HG02759 (cell line): ENCODE measurements around the gene SASH3.
"Not testable (repeated sequence)": the region's sequence is repeated elsewhere in the genome, so short reads cannot be mapped to it uniquely, and the experiment has no call there.

Source experiments
- ATAC-seq: cut with Tn5 transposase; IDR thresholded peaks from one replicate; pipeline ENCODE4 v1.9.1; 2021; ENCODE audit warnings: mild to moderate bottlenecking, moderate library complexity; ENCODE audit not compliant: unreplicated experiment

SASH3 gene

GRCh38 chrX:129779747-129780146 lies at the start of gene SASH3:
SASH3 (plus strand) TSS chrX:129779949; CDS start chrX:129780098, 149 bp downstream.
- ATAC-seq, result peak; percentile 45

DNA sequence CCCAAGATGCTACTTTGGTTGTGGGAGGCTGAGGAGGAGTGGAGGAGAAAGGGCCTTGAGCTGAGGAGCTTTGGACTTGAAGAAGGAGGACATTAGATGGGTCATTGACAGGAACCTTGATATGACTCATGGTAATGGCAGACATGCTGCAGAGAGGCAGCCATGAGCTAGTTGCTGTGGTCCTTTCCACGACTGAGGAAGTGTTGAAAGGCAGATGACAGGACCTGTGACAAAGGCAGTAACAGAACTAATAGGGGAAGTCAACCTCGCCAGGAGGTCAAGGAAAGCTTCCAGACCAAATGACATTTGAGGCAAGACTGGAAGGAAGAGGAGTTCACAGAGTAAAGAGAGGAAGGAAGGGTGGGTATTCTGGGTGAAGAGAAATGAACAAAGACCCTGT lies 48.5 kb upstream of the SASH3 start:
- ATAC-seq, result no peak

- ATAC-seq, result no peak
Measured at GRCh38 chrX:129732857-129733256, 46.9 kb upstream of the SASH3 start.

DNA sequence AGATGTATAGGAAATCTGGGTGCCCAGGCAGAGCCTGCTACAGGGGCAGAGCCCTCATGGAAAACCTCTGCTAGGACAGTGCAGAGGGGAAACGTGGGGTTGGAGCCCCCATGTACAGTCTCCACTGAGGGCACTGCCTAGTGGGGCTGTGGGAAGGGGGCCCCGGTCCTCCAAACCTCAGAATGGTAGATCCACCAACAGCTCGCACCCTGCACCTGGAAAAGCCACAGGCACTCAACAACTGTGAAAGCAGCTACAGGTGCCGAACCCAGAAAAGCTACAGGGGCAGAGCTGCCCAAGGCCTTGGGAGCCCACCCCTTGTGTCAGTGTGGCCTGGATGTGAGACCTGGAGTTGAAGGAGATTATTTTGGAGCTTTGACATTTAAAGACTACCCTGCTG lies 46.4 kb upstream of the SASH3 start:
- no peak for ATAC-seq

DNA sequence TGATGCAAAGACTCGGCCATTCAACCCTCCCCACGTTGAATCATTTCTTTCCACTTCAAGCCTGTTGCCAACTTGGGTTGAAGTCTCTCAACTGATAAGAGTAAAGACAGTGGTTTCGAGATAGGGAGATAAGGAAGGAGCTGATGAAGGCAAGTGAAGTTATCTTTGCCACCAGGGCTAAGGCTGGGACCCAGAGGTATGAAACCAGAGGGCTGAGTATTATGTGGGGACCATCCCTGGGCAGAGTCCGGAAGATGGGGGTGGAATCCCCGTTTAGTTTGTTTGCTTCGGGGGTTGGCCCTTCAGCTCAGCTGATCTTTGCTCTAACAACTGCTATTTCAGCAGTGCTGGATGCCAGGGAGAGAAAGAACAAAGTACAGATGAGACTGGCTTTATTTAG lies 43.3 kb upstream of the SASH3 start:
- ATAC-seq, result no peak

GRCh38 chrX:129737916-129738315 lies 41.8 kb upstream of the SASH3 start:
- ATAC-seq, result no peak

DNA sequence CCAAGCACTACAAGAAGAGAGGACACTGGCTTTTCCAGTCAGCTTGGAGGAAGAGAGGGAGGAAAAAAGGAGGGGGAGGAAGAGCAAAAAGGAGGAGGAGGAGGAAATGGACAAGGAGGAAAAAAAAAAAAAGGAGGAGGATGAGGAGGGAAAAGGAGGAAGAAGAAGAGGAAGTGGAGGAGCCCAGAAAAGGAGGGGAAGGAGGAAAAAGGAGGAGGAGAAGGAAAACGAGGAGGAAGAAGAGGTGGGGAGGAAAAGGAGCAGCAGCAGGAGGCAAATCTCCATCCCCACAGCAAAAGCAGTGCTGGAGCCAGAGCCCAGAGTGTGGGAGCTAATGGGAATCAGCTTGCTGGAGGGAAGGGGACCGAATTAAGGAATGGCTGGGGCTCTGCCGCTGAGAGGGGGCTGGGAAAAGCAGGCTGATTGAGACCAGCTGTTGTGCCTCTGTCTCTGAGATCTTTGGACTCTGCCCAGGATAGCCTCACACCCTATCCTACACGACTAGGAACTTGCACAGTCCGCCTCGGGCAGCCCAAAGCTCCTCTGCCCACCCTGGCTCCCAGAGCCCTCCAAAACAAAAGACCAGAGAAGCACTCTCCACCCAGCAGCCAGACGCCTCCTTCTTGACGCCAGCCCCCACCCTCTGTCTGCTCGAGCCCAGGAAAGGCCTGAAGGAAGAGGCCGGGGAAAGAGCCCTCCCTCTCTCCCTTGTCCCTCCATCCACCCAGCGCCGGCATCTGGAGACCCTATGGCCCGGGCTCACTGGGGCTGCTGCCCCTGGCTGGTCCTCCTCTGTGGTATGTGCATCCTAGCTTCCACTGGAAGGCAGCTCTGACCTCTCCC lies 41.1 kb upstream of the SASH3 start, which contains the start of gene XPNPEP2:
TSS of gene XPNPEP2 (plus strand) at position 514 of the 843 bp plus-strand sequence. CDS start at position 749, 235 bp downstream.
- no peak for ATAC-seq

- no peak for ATAC-seq
Measured at GRCh38 chrX:129739578-129739977, 40.2 kb upstream of the SASH3 start.

DNA sequence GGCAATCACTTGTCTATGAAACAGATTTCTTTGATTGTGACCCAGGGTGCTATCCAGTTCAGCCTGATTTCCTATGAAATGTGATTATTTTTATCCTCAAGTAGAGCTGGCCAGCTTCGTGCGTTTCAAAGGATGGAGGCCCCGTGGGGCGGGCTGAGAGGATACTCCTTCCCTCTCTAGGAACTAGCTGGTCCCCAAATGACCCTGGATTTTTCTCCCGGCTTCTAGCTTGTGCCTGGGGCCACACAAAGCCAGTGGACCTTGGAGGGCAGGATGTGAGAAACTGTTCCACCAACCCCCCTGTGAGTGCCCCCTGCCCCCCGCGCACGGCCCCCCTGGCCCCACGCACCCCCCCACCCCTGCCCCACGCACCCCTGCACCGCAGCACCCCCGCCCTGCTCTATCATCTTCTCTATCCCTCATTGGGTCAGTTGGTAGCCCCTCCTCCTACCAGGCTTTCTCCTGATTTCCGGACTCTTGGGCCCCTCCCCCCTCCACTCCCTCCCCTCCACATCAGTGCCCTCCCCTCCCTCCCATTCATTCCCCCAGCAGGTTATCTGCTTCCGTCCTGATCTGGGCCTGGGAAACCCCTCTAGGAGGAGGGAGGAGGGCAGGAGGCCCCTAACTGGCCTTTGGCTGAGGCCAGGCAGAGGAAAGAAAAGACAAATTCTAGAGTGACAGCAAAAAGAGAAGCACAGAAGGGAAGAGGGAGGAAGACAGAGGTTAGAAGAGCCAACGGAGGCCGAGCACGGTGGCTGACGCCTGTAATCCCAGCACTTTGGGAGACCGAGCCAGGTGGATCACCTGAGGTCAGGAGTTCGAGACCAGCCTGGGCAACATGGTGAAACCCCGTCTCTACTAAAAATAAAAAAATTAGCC lies 37.6 kb upstream of the SASH3 start:
- ATAC-seq, result no peak

GRCh38 chrX:129742759-129743152 lies 37.0 kb upstream of the SASH3 start:
- ATAC-seq, result not testable (repeated sequence)

GRCh38 chrX:129743821-129744220 lies 35.9 kb upstream of the SASH3 start:
- ATAC-seq, result no peak

- ATAC-seq, result no peak
Measured at GRCh38 chrX:129744861-129745321, 34.9 kb upstream of the SASH3 start.

- ATAC-seq, result no peak
Measured at GRCh38 chrX:129746557-129747470, 32.9 kb upstream of the SASH3 start.

GRCh38 chrX:129747533-129747932 lies 32.2 kb upstream of the SASH3 start:
- ATAC-seq, result no peak

GRCh38 chrX:129748305-129748704 lies 31.4 kb upstream of the SASH3 start:
- ATAC-seq, result no peak

- ATAC-seq, result no peak
Measured at GRCh38 chrX:129749069-129749468, 30.7 kb upstream of the SASH3 start.

GRCh38 chrX:129750971-129751370 lies 28.8 kb upstream of the SASH3 start:
- ATAC-seq, result no peak

DNA sequence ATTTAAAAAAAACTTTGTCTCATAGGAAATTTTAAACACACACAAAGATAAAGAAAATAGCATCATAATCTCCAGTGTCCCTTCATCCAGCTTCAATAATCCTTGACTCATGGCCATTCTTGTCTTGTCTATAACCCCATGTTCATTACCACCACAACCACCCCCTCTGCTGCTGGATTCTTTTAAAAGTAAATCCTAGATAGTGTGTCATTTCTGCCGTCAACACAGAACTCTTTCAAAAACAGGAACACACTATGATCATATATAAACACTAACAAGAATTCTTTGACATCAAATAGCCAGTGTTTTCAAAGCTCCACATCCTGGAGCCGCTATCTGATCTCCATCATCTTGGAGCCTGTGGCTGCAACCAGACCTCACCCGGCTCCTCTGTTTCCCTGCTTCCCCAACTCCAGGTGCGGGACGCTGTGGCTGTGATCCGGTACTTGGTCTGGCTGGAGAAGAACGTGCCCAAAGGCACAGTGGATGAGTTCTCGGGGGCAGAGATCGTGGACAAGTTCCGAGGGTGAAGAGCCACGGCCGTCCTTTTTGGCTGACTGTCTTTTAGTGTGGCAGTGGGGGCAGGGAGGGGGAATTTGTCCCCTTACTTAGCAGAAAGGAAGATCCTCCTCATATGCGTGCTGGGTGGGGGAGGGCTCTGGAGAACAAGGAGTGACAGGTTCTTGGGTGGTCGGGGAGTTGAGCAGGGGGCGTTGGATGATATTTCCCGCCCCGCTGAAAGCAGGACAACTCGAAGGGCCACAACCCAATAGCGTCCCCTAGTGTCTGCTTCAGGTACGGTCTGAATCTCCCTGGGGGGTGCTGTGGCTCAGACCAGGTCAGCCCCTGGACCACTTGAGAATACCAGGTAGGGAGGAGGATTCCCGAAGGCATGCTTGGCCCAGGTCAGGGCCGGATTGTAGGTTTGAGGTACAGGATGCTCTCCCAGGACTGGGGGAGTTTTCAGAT lies 25.4 kb upstream of the SASH3 start:
- ATAC-seq, result no peak
